ENCODE results near the gene CACFD1.
"Not testable (repeated sequence)": the region's sequence is repeated elsewhere in the genome, so short reads cannot be mapped to it uniquely, and the experiment has no call there.

The CACFD1 gene

GRCh38 chr9:133441571-133441970, 18.2 kb upstream of the CACFD1 start:
- no peak for DNase-seq

GRCh38 chr9:133443248-133443647, 16.5 kb upstream of the CACFD1 start:
- no peak for DNase-seq

- no peak for DNase-seq
These were observed 15.8 kb upstream of the CACFD1 start for GRCh38 chr9:133443982-133444381.

GRCh38 chr9:133445293-133445969, 14.3 kb upstream of the CACFD1 start:
- DNase-seq: no peak

GRCh38 chr9:133448487-133448972, 11.2 kb upstream of the CACFD1 start:
- no peak for DNase-seq

- DNase-seq: no peak
These were observed 10.0 kb upstream of the CACFD1 start for GRCh38 chr9:133449760-133450159.

GRCh38 chr9:133451865-133452264, 7.9 kb upstream of the CACFD1 start:
- DNase-seq: not testable (repeated sequence)

- DNase-seq: no peak
These were observed 7.2 kb upstream of the CACFD1 start for GRCh38 chr9:133452562-133452961.

GRCh38 chr9:133453651-133454050, 6.1 kb upstream of the CACFD1 start:
- no peak for DNase-seq

- no peak for DNase-seq
These were observed 5.5 kb upstream of the CACFD1 start for GRCh38 chr9:133454325-133454724.

GRCh38 chr9:133454943-133455673, 4.7 kb upstream of the CACFD1 start:
- no peak for DNase-seq

- no peak for DNase-seq
These were observed 3.8 kb upstream of the CACFD1 start for GRCh38 chr9:133455936-133456335.

- DNase-seq: no peak
These were observed 3.4 kb upstream of the CACFD1 start for GRCh38 chr9:133456409-133456808.

- no peak for DNase-seq
These were observed 2.5 kb upstream of the CACFD1 start for GRCh38 chr9:133457233-133457632.

- no peak for DNase-seq
These were observed 2.0 kb upstream of the CACFD1 start for GRCh38 chr9:133457748-133458147.

- DNase-seq: peak; percentile 5 to 11
These were observed 1.0 kb upstream of the CACFD1 start for GRCh38 chr9:133458643-133459312.

GRCh38 chr9:133460405-133461175, 812 bp downstream of the CACFD1 start:
- no peak for DNase-seq

GRCh38 chr9:133461975-133462374, 2.2 kb downstream of the CACFD1 start:
- no peak for DNase-seq

GRCh38 chr9:133463234-133463863, 3.6 kb downstream of the CACFD1 start:
- DNase-seq: no peak

GRCh38 chr9:133463864-133464615, 4.3 kb downstream of the CACFD1 start:
- no peak for DNase-seq

GRCh38 chr9:133464638-133465037, 4.9 kb downstream of the CACFD1 start:
- no peak for DNase-seq

GRCh38 chr9:133465984-133466383, 6.2 kb downstream of the CACFD1 start:
- no peak for DNase-seq
